ENCODE results near the gene MIA3. TPM values are rescaled to one million over a fixed set of nuclear protein-coding genes. Genes with fewer than 3 reads are reported as not detected.
"Not testable (repeated sequence)": the region's sequence is repeated elsewhere in the genome, so short reads cannot be mapped to it uniquely, and the experiment has no call there.

The MIA3 gene
- total and polyA plus RNA-seq, 2 experiments from 2014 or later, result 31.9 to 34.8 TPM

DNA sequence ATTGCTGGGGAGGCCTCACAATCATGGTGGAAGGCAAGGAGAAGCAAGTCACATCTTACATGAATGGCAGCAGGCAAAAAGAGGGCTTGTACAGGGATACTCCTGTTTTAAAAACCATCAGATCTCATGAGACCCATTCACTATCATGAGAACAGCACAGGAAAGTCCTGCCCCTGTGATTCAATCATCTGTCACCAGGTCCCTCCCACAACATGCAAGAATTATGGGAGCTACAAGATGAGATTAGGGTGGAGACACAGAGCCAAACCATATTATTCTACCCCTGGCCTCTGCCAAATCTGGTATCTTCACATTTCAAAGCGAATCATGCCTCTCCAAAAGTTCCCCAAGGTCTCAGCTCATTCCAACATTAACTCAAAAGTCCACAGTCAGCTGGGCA, 11.1 kb upstream of the MIA3 start:
- Histone ChIP-seq H3K27ac (no peak overlapping the region), H3K9me2 (replicated peaks; ENCODE audit: insufficient read depth) (no peaks in the 10 kb centered on the region), H3K27me3 (no peaks in the 10 kb centered on the region), H2AFZ (no peak overlapping the region), H3K9me3 (ENCODE audit: low read depth) (no peaks in the 10 kb centered on the region), H3K4me3 (no peak overlapping the region), H3K36me3 (replicated peaks; ENCODE audit: insufficient read depth, low read depth) (no peaks in the 10 kb centered on the region), H3K4me1 (ENCODE audit: insufficient read depth) (no peaks in the 10 kb centered on the region), H3K4me2 (no peak overlapping the region), H4K20me1 (ENCODE audit: insufficient read depth, poor library complexity, severe bottlenecking) (no peaks in the 10 kb centered on the region), H3K79me2 (no peaks in the 10 kb centered on the region)
- TF ChIP-seq EZH2 (IDR thresholded peaks at IDR 0.05; ENCODE audit: borderline replicate concordance) (no peak), EZH2phosphoT487 (IDR thresholded peaks at IDR 0.05; ENCODE audit: low read depth, severe bottlenecking, unreplicated experiment) (no peak)
- TF ChIP-seq, protein P1, sequence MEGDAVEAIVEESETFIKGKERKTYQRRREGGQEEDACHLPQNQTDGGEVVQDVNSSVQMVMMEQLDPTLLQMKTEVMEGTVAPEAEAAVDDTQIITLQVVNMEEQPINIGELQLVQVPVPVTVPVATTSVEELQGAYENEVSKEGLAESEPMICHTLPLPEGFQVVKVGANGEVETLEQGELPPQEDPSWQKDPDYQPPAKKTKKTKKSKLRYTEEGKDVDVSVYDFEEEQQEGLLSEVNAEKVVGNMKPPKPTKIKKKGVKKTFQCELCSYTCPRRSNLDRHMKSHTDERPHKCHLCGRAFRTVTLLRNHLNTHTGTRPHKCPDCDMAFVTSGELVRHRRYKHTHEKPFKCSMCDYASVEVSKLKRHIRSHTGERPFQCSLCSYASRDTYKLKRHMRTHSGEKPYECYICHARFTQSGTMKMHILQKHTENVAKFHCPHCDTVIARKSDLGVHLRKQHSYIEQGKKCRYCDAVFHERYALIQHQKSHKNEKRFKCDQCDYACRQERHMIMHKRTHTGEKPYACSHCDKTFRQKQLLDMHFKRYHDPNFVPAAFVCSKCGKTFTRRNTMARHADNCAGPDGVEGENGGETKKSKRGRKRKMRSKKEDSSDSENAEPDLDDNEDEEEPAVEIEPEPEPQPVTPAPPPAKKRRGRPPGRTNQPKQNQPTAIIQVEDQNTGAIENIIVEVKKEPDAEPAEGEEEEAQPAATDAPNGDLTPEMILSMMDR (IDR thresholded peaks at IDR 0.05; ENCODE audit: poor library complexity), result no peak
- DNase-seq (ENCODE audit: low spot score), result no peak
- 86% methylated on average over 1 of the region's 1 CpG for WGBS (ENCODE audit: low lambda C conversion rate, missing lambda C conversion rate)

DNA sequence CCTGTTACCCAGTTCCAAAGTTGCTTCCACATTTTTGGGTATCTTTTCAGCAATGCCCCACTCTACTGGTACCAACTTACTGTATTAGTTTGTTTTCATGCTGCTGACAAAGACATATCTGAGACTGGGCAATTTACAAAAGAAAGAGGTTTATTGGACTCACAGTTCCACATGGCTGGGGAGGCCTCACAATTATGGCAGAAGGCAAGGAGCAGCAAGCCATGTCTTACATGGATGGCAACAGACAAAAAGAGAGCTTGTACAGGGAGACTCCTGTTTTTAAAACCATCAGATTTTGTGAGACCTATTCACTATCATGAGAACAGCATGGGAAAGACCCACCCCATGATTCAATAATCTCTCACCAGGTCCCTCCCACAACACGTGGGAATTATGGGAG, 8.8 kb upstream of the MIA3 start:
- H3K27me3 ChIP-seq; H3K9me2 ChIP-seq (replicated peaks; ENCODE audit: insufficient read depth); H3K36me3 ChIP-seq (replicated peaks; ENCODE audit: insufficient read depth, low read depth); H3K79me2 ChIP-seq; H3K4me1 ChIP-seq (ENCODE audit: insufficient read depth); H4K20me1 ChIP-seq (ENCODE audit: insufficient read depth, poor library complexity, severe bottlenecking); H3K4me2 ChIP-seq; H2AFZ ChIP-seq; DNase-seq (ENCODE audit: low spot score); H3K4me3 ChIP-seq; H3K27ac ChIP-seq; H3K9me3 ChIP-seq (ENCODE audit: low read depth): not testable (repeated sequence)
- 29% methylated on average over 1 of the region's 1 CpG for WGBS (ENCODE audit: low lambda C conversion rate, missing lambda C conversion rate)

DNA sequence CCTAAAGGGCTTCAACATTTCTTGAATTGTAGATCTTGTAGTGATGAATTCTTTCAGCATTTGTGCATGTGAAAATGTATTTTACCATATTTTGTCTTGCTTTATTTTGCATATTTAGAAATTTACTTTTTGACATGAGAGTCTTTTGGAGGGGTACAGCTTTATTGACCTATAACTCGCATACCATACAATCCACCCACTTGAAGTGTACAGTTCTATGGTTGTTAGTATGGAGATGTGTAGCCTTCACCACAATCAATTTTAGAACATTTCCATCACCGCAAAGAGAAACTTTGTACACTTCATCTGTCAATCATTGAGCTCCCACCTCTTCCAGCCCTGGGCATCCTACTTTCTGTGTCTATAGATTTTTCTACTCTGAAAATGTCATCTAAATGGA, 7.2 kb upstream of the MIA3 start:
- TF ChIP-seq EZH2 (IDR thresholded peaks at IDR 0.05; ENCODE audit: borderline replicate concordance) (no peak), EZH2phosphoT487 (IDR thresholded peaks at IDR 0.05; ENCODE audit: low read depth, severe bottlenecking, unreplicated experiment) (no peak)
- TF ChIP-seq, protein P1 (IDR thresholded peaks at IDR 0.05; ENCODE audit: poor library complexity), result no peak
- no peak for DNase-seq (ENCODE audit: low spot score)
- Histone ChIP-seq H3K36me3 (replicated peaks; ENCODE audit: insufficient read depth, low read depth) (no peaks in the 10 kb centered on the region), H3K4me3 (no peak overlapping the region), H3K27me3 (no peaks in the 10 kb centered on the region), H3K9me3 (ENCODE audit: low read depth) (no peaks in the 10 kb centered on the region), H3K4me2 (no peak overlapping the region), H3K79me2 (no peaks in the 10 kb centered on the region), H4K20me1 (ENCODE audit: insufficient read depth, poor library complexity, severe bottlenecking) (no peaks in the 10 kb centered on the region), H2AFZ (no peak overlapping the region), H3K27ac (no peak overlapping the region), H3K9me2 (replicated peaks; ENCODE audit: insufficient read depth) (no peaks in the 10 kb centered on the region), H3K4me1 (ENCODE audit: insufficient read depth) (no peaks in the 10 kb centered on the region)
- WGBS (ENCODE audit: low lambda C conversion rate, missing lambda C conversion rate), result 95% methylated on average over 2 of the region's 2 CpGs

DNA sequence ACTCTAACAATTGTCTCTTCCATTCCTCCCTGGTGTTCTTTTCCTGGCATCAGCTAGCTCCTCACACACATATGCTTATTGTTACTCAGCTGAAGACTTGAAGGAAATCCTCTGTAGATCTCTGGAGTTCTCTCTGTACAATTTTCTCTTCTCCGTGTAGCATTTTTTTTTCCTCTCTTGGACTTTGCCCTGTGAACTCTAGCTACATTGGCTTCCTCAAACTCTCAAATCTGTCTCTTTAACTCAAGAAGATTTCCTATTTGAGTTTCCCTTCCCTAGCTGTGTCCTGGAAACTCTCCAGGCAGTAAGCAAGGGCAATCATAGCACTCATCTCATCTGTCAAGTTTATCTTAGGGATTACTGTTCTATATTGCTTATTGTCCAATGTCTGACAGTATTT, 4.3 kb upstream of the MIA3 start:
- Histone ChIP-seq H3K27ac (peak overlapping the region; percentile 23), H3K79me2 (peaks cover 7% of the 10 kb centered on the region), H3K9me2 (replicated peaks; ENCODE audit: insufficient read depth) (no peaks in the 10 kb centered on the region), H4K20me1 (ENCODE audit: insufficient read depth, poor library complexity, severe bottlenecking) (no peaks in the 10 kb centered on the region), H2AFZ (no peak overlapping the region), H3K36me3 (replicated peaks; ENCODE audit: insufficient read depth, low read depth) (no peaks in the 10 kb centered on the region), H3K27me3 (no peaks in the 10 kb centered on the region), H3K9me3 (ENCODE audit: low read depth) (no peaks in the 10 kb centered on the region), H3K4me2 (peak overlapping the region; percentile 29), H3K4me3 (no peak overlapping the region), H3K4me1 (ENCODE audit: insufficient read depth) (no peaks in the 10 kb centered on the region)
- WGBS (ENCODE audit: low lambda C conversion rate, missing lambda C conversion rate), result 52% methylated on average over 1 of the region's 1 CpG
- peak; percentile 22 for DNase-seq (ENCODE audit: low spot score)
- TF ChIP-seq EZH2phosphoT487 (IDR thresholded peaks at IDR 0.05; ENCODE audit: low read depth, severe bottlenecking, unreplicated experiment), result no peak
- TF ChIP-seq, protein P1 (IDR thresholded peaks at IDR 0.05; ENCODE audit: poor library complexity), result no peak
